T-helper 1 cell treated with Interleukin-12 subunit alpha and Interleukin-12 subunit beta and Interleukin-4 antibody, amounts not matched to agents 30 ng/mL and 1 ng/mL, for 36 hours (primary cell): ENCODE results near the gene FGD3. TPM values are rescaled to one million over a fixed set of nuclear protein-coding genes. Genes with fewer than 3 reads are reported as not detected.
"Not testable (repeated sequence)": the region's sequence is repeated elsewhere in the genome, so short reads cannot be mapped to it uniquely, and the experiment has no call there.

Experiments used
- intact Hi-C: fragments of 100-400 bp; cut with micrococcal nuclease; formaldehyde crosslinking; loops from one replicate; pipeline ENCODE4 v1.15.1; 2024
- total RNA-seq: library from RNA; stranded (reverse); gene quantifications from 2 replicates; pipeline ENCODE4 v1.2.3, GENCODE V29; 2022

Gene FGD3
- total RNA-seq, 1 donor from 2014 or later, result 129 TPM

- intact Hi-C loops, result no loop called here
Observed at GRCh38 chr9:92974761-92975755, 27.7 kb downstream of the FGD3 start.

GRCh38 chr9:92976431-92976830 is 29.1 kb downstream of the FGD3 start:
- intact Hi-C loops, result no loop called here

- intact Hi-C loops, result no loop called here
Observed at GRCh38 chr9:92977279-92977678, 30.0 kb downstream of the FGD3 start.

GRCh38 chr9:92978345-92978875 is 31.1 kb downstream of the FGD3 start:
- intact Hi-C loops, result no loop called here

- intact Hi-C loops, result loop anchor here (1.0 kb wide), 2 partner anchors 9 to 10 kb away; no protein-coding TSS in a partner anchor
Observed at GRCh38 chr9:92979283-92980056, 32.1 kb downstream of the FGD3 start.

- intact Hi-C loops, result loop anchor here (1.0 kb wide), 2 partner anchors 8 to 11 kb away; no protein-coding TSS in a partner anchor
Observed at GRCh38 chr9:92980085-92980745, 32.9 kb downstream of the FGD3 start.

GRCh38 chr9:92982130-92982529 is 34.8 kb downstream of the FGD3 start:
- intact Hi-C loops, result no loop called here

- intact Hi-C loops, result no loop called here
Observed at GRCh38 chr9:92983984-92984589, 36.8 kb downstream of the FGD3 start.

GRCh38 chr9:92984976-92985375 is 37.7 kb downstream of the FGD3 start:
- intact Hi-C loops, result no loop called here

GRCh38 chr9:92986176-92987119 is 39.1 kb downstream of the FGD3 start:
- intact Hi-C loops, result loop anchor here (1.0 kb wide), 1 partner anchor 22 kb away; no protein-coding TSS in a partner anchor

GRCh38 chr9:92988215-92988768 is 41.0 kb downstream of the FGD3 start:
- intact Hi-C loops, result loop anchor here (1.0 kb wide), 1 partner anchor 8 kb away; no protein-coding TSS in a partner anchor

GRCh38 chr9:92989561-92989960 is 42.2 kb downstream of the FGD3 start:
- intact Hi-C loops, result no loop called here

- intact Hi-C loops, result no loop called here
Observed at GRCh38 chr9:92990461-92990860, 43.1 kb downstream of the FGD3 start.

- intact Hi-C loops, result no loop called here
Observed at GRCh38 chr9:92992549-92992948, 45.2 kb downstream of the FGD3 start.

GRCh38 chr9:92998871-92999270 is 51.5 kb downstream of the FGD3 start:
- intact Hi-C loops, result not testable (repeated sequence)

- intact Hi-C loops, result loop anchor here (5.0 kb wide), 1 partner anchor 301 kb away; no protein-coding TSS in a partner anchor
Observed at GRCh38 chr9:93001031-93001430, 53.7 kb downstream of the FGD3 start.

- intact Hi-C loops, result loop anchor here (1.0 to 5.0 kb wide), 5 partner anchors 26 to 300 kb away; no protein-coding TSS in a partner anchor
Observed at GRCh38 chr9:93002700-93003099, 55.4 kb downstream of the FGD3 start.

GRCh38 chr9:93003552-93004407 is 56.5 kb downstream of the FGD3 start:
- intact Hi-C loops, result loop anchor here (1.0 to 5.0 kb wide), 5 partner anchors 25 to 299 kb away; no protein-coding TSS in a partner anchor
